ENCODE measurements around the gene CNTN2. TPM values are rescaled to one million over a fixed set of nuclear protein-coding genes. Genes with fewer than 3 reads are reported as not detected.

Gene CNTN2
- total RNA-seq, 1 experiment from 2014 or later = not detected

DNA sequence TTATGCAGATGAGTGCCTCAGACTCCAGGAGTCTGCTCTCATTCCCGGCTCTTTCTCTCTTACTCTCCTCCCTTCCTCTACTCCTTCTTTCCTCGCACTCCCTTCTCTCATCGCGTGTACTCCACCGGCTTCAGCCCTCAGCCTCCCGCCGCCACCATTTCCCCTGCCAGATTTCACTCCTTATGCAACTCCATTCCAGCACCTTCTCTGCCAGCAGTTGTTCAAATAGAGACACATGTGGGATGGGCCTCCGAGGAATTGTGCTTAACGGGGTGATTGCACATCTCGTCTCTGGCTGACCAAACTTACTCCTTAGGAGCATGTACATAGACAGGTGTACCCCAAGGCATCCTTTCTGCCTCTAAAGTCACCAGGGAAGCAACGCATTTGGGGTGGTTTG is 2.1 kb downstream of the CNTN2 start:
- Histone ChIP-seq H3K27me3 (ENCODE audit: control insufficient read depth, insufficient read depth, low read length) (peaks cover 15% of the 10 kb centered on the region; the same call in 1 of the 2 replicates), H3K9me3 (ENCODE audit: control insufficient read depth, insufficient read depth, low read depth, low read length) (no peaks in the 10 kb centered on the region), H3K4me3 (ENCODE audit: low read depth in 2 of 2, low read length in 2 of 2) (no peak overlapping the region), H3K4me1 (ENCODE audit: control insufficient read depth, insufficient read depth, low read length) (no peaks in the 10 kb centered on the region), H3K36me3 (ENCODE audit: control insufficient read depth, insufficient read depth, low read length) (no peaks in the 10 kb centered on the region), H3K27ac (ENCODE audit: low read length) (no peak overlapping the region)
- ChIA-PET CTCF (no interaction called here), POLR2A (no interaction called here)
- intact Hi-C loops (cut with micrococcal nuclease; ENCODE audit: unreplicated experiment) (no loop called here), in situ Hi-C loops (cut with HindIII; ENCODE audit: low pct_unique_long_range_greater_than_20kb, low sequenced_read_pairs) (no loop called here)
- DNase-seq (ENCODE audit: low read depth, low spot score) = no peak
- ATAC-seq = no peak
- BruUV-seq (replicated peaks) = no TSS peak
- TF ChIP-seq, protein P1, sequence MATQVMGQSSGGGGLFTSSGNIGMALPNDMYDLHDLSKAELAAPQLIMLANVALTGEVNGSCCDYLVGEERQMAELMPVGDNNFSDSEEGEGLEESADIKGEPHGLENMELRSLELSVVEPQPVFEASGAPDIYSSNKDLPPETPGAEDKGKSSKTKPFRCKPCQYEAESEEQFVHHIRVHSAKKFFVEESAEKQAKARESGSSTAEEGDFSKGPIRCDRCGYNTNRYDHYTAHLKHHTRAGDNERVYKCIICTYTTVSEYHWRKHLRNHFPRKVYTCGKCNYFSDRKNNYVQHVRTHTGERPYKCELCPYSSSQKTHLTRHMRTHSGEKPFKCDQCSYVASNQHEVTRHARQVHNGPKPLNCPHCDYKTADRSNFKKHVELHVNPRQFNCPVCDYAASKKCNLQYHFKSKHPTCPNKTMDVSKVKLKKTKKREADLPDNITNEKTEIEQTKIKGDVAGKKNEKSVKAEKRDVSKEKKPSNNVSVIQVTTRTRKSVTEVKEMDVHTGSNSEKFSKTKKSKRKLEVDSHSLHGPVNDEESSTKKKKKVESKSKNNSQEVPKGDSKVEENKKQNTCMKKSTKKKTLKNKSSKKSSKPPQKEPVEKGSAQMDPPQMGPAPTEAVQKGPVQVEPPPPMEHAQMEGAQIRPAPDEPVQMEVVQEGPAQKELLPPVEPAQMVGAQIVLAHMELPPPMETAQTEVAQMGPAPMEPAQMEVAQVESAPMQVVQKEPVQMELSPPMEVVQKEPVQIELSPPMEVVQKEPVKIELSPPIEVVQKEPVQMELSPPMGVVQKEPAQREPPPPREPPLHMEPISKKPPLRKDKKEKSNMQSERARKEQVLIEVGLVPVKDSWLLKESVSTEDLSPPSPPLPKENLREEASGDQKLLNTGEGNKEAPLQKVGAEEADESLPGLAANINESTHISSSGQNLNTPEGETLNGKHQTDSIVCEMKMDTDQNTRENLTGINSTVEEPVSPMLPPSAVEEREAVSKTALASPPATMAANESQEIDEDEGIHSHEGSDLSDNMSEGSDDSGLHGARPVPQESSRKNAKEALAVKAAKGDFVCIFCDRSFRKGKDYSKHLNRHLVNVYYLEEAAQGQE (IDR thresholded peaks at IDR 0.05; ENCODE audit: insufficient read depth in 1 of 2, low read depth in 2 of 2, low read length in 1 of 2) = no peak
- TF ChIP-seq, protein P2, sequence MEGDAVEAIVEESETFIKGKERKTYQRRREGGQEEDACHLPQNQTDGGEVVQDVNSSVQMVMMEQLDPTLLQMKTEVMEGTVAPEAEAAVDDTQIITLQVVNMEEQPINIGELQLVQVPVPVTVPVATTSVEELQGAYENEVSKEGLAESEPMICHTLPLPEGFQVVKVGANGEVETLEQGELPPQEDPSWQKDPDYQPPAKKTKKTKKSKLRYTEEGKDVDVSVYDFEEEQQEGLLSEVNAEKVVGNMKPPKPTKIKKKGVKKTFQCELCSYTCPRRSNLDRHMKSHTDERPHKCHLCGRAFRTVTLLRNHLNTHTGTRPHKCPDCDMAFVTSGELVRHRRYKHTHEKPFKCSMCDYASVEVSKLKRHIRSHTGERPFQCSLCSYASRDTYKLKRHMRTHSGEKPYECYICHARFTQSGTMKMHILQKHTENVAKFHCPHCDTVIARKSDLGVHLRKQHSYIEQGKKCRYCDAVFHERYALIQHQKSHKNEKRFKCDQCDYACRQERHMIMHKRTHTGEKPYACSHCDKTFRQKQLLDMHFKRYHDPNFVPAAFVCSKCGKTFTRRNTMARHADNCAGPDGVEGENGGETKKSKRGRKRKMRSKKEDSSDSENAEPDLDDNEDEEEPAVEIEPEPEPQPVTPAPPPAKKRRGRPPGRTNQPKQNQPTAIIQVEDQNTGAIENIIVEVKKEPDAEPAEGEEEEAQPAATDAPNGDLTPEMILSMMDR (IDR thresholded peaks at IDR 0.05) = no peak
- TF ChIP-seq SIN3A (IDR thresholded peaks at IDR 0.05; ENCODE audit: borderline replicate concordance, insufficient read depth, low read depth, low read length) (no peak), POLR2AphosphoS5 (IDR thresholded peaks at IDR 0.05; ENCODE audit: low read depth, low read length) (no peak), TCF7L2 (IDR thresholded peaks at IDR 0.05; ENCODE audit: low read depth, low read length) (no peak)

DNA sequence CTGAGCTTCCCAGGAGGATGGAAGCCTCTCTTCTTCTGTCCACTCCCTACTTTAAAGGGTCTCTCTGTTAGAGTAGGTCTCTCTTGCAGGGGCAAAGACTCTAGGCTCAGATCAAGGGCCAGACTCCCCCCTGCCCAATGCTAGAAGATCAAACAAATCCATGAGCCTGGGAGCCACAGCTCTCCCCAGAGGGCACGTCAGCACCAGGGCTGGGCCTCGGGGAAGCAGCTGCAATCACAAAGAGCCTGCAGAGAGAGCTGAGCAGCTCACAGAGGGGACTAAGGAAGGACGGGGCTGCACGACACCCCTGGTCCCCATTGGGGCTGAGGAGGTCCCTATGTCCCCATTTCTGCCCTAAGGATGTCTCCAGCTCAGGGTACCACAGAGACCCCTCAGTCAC is 3.9 kb downstream of the CNTN2 start:
- ATAC-seq = no peak
- BruUV-seq (replicated peaks) = no TSS peak
- peaks cover 15% of the 10 kb centered on the region; the same call in 1 of the 2 replicates for H3K27me3 ChIP-seq (ENCODE audit: control insufficient read depth, insufficient read depth, low read length)
- in situ Hi-C loops (cut with HindIII; ENCODE audit: low pct_unique_long_range_greater_than_20kb, low sequenced_read_pairs) (no loop called here), intact Hi-C loops (cut with micrococcal nuclease; ENCODE audit: unreplicated experiment) (no loop called here)
- H3K9me3 ChIP-seq (ENCODE audit: control insufficient read depth, insufficient read depth, low read depth, low read length) = no peaks in the 10 kb centered on the region
- no peak for DNase-seq (ENCODE audit: low read depth, low spot score)
- no peak overlapping the region for H3K4me3 ChIP-seq (ENCODE audit: low read depth in 2 of 2, low read length in 2 of 2)
- CTCF ChIA-PET = no interaction called here
- H3K27ac ChIP-seq (ENCODE audit: low read length) = no peak overlapping the region
- POLR2A ChIA-PET = no interaction called here
- TF ChIP-seq, protein P2 (IDR thresholded peaks at IDR 0.05) = no peak
- TF ChIP-seq, protein P1 (IDR thresholded peaks at IDR 0.05; ENCODE audit: insufficient read depth in 1 of 2, low read depth in 2 of 2, low read length in 1 of 2) = no peak
- TF ChIP-seq POLR2AphosphoS5 (IDR thresholded peaks at IDR 0.05; ENCODE audit: low read depth, low read length) (no peak), TCF7L2 (IDR thresholded peaks at IDR 0.05; ENCODE audit: low read depth, low read length) (no peak), SIN3A (IDR thresholded peaks at IDR 0.05; ENCODE audit: borderline replicate concordance, insufficient read depth, low read depth, low read length) (no peak)
- no peaks in the 10 kb centered on the region for H3K4me1 ChIP-seq (ENCODE audit: control insufficient read depth, insufficient read depth, low read length)
- H3K36me3 ChIP-seq (ENCODE audit: control insufficient read depth, insufficient read depth, low read length) = no peaks in the 10 kb centered on the region

Measured in Panc1 (cell line).